Astrocyte (in vitro differentiated cells and primary cell): ENCODE results near the gene RPLP1. TPM values are rescaled to one million over a fixed set of nuclear protein-coding genes. Genes with fewer than 3 reads are reported as not detected.

Experiments
- DNase-seq: peaks from one replicate; pipeline ENCODE4 v3.0.0-alpha.2; 2010; ENCODE audit warnings: low read depth
- FAIRE-seq: peaks from 2 replicates; lab custom pipeline; 2011; peaks lifted over from hg19 to GRCh38; lab: Jason Lieb, UNC
- H2AFZ ChIP-seq: 2 replicates; pipeline ENCODE4 v1.6.0; 2012; ENCODE audit warnings: low read depth, low read length, inconsistent platforms
- H3K27ac ChIP-seq: 2 replicates; pipeline ENCODE4 v1.5.1; 2011; ENCODE audit warnings: low read depth, low read length, inconsistent platforms
- H3K27me3 ChIP-seq: 2 replicates; pipeline ENCODE4 v1.6.0; 2011; ENCODE audit warnings: low read length, inconsistent platforms; ENCODE audit not compliant: insufficient read depth
- H3K36me3 ChIP-seq: 2 replicates; pipeline ENCODE4 v1.5.1; 2011; ENCODE audit warnings: low read length, inconsistent platforms; ENCODE audit not compliant: insufficient read depth
- H3K4me1 ChIP-seq: 2 replicates; pipeline ENCODE4 v1.5.1; 2011; ENCODE audit warnings: low read length, inconsistent platforms; ENCODE audit not compliant: insufficient read depth
- H3K4me2 ChIP-seq: 2 replicates; pipeline ENCODE4 v1.6.0; 2012; ENCODE audit warnings: low read length, inconsistent platforms
- H3K4me3 ChIP-seq: 2 replicates; pipeline ENCODE4 v1.5.1; 2011; ENCODE audit warnings: low read depth, mild to moderate bottlenecking, low read length, inconsistent platforms; ENCODE audit not compliant: insufficient read depth
- H3K79me2 ChIP-seq: 2 replicates; pipeline ENCODE4 v1.6.0; 2012; ENCODE audit warnings: mild to moderate bottlenecking, low read length, inconsistent platforms; ENCODE audit not compliant: insufficient read depth
- H3K9ac ChIP-seq: 2 replicates; pipeline ENCODE4 v1.6.0; 2012; ENCODE audit warnings: mild to moderate bottlenecking, low read length, inconsistent platforms
- H3K9me3 ChIP-seq: 2 replicates; pipeline ENCODE4 v1.5.1; 2012; ENCODE audit warnings: low read depth, mild to moderate bottlenecking, low read length, inconsistent platforms; ENCODE audit not compliant: insufficient read depth
- H4K20me1 ChIP-seq: 2 replicates; pipeline ENCODE4 v1.6.0; 2012; ENCODE audit warnings: low read length, inconsistent platforms; ENCODE audit not compliant: insufficient read depth
- H3K27ac Mint-ChIP-seq: one replicate; pipeline ENCODE4 v1.8.0; 2021; ENCODE audit warnings: mild to moderate bottlenecking, mixed read lengths; ENCODE audit not compliant: unreplicated experiment
- H3K27me3 Mint-ChIP-seq: one replicate; pipeline ENCODE4 v1.8.0; 2021; ENCODE audit warnings: low read depth, mixed read lengths; ENCODE audit not compliant: unreplicated experiment
- H3K36me3 Mint-ChIP-seq: one replicate; pipeline ENCODE4 v1.8.0; 2021; ENCODE audit warnings: low read depth, mixed read lengths; ENCODE audit not compliant: unreplicated experiment
- H3K4me1 Mint-ChIP-seq: one replicate; pipeline ENCODE4 v1.8.0; 2021; ENCODE audit warnings: low read depth, mixed read lengths; ENCODE audit not compliant: unreplicated experiment
- H3K4me3 Mint-ChIP-seq: one replicate; pipeline ENCODE4 v1.8.0; 2021; ENCODE audit warnings: mild to moderate bottlenecking, moderate library complexity, mixed read lengths; ENCODE audit not compliant: unreplicated experiment
- H3K9me3 Mint-ChIP-seq: one replicate; pipeline ENCODE4 v1.8.0; 2021; ENCODE audit warnings: mild to moderate bottlenecking, mixed read lengths; ENCODE audit not compliant: unreplicated experiment
- CTCF ChIP-seq: IDR thresholded peaks from 2 replicates; pipeline ENCODE4 v1.5.1; 2011; ENCODE audit warnings: low read depth, mild to moderate bottlenecking, inconsistent platforms, low read length, moderate library complexity; ENCODE audit not compliant: insufficient read depth
- EZH2 ChIP-seq: IDR thresholded peaks from 2 replicates; pipeline ENCODE4 v1.6.1; 2012; ENCODE audit warnings: mild to moderate bottlenecking, low read length, inconsistent platforms; ENCODE audit not compliant: insufficient read depth
- total RNA-seq: library from RNA; stranded (reverse); gene quantifications from 2 replicates; pipeline ENCODE4 v1.2.1, GENCODE V29; 2021

Gene RPLP1
- total RNA-seq, 1 donor from 2014 or later, result 1,465 TPM

- Histone ChIP-seq H3K4me3 (no peak overlapping the region), H3K36me3 (no peaks in the 10 kb centered on the region), H3K79me2 (peaks cover 99% of the 10 kb centered on the region), H3K27me3 (no peaks in the 10 kb centered on the region), H3K9me3 (no peaks in the 10 kb centered on the region), H2AFZ (no peak overlapping the region), H3K9ac (no peak overlapping the region), H3K4me2 (peak overlapping the region; percentile 88), H3K4me1 (peaks cover 13% of the 10 kb centered on the region), H3K27ac (no peak overlapping the region), H4K20me1 (peaks cover 68% of the 10 kb centered on the region)
- Mint-ChIP-seq H3K4me1 (peaks cover 13% of the 10 kb centered on the region), H3K4me3 (no peak overlapping the region), H3K27ac (no peak overlapping the region), H3K36me3 (no peaks in the 10 kb centered on the region), H3K27me3 (no peaks in the 10 kb centered on the region), H3K9me3 (no peaks in the 10 kb centered on the region)
- FAIRE-seq (no peak), DNase-seq (no peak)
- TF ChIP-seq EZH2 (no peak), CTCF (peak; percentile 15)
These were observed 42.3 kb upstream of the RPLP1 start for GRCh38 chr15:69410248-69410874.

GRCh38 chr15:69412274-69412673 is 40.3 kb upstream of the RPLP1 start:
- H3K4me1 Mint-ChIP-seq, result peaks cover 23% of the 10 kb centered on the region
- H3K4me2 ChIP-seq, result peak overlapping the region; percentile 88

More at GRCh38 chr15:69412274-69412673, 40.3 kb upstream of the RPLP1 start:
- H3K27ac Mint-ChIP-seq, result no peak overlapping the region
- Histone ChIP-seq H3K27me3 (no peaks in the 10 kb centered on the region), H3K4me1 (peaks cover 24% of the 10 kb centered on the region), H3K9ac (peak overlapping the region; percentile 9), H3K4me3 (peak overlapping the region; percentile 17), H3K79me2 (peaks cover 98% of the 10 kb centered on the region), H4K20me1 (peaks cover 59% of the 10 kb centered on the region), H3K27ac (no peak overlapping the region), H2AFZ (no peak overlapping the region), H3K9me3 (no peaks in the 10 kb centered on the region), H3K36me3 (no peaks in the 10 kb centered on the region)
- no peaks in the 10 kb centered on the region for H3K36me3 Mint-ChIP-seq
- no peak for DNase-seq
- no peak for FAIRE-seq
- H3K4me3 Mint-ChIP-seq, result peak overlapping the region; percentile 93
- H3K9me3 Mint-ChIP-seq, result no peaks in the 10 kb centered on the region
- H3K27me3 Mint-ChIP-seq, result no peaks in the 10 kb centered on the region
- TF ChIP-seq CTCF (no peak), EZH2 (no peak)
